RPMI8226 (cell line): ENCODE measurements around the gene CAPN8.
A peak's percentile ranks its signal among the peaks of the same experiment; 100 is the strongest.

Source experiments
- DNase-seq: peaks from one replicate; pipeline ENCODE4 v3.0.0-alpha.2; 2015

CAPN8 gene

GRCh38 chr1:223665592-223666312 is at the start of gene CAPN8:
CAPN8 (minus strand) TSS chr1:223665701; CDS start chr1:223665646, 55 bp downstream.
- DNase-seq: no peak

GRCh38 chr1:223714849-223715603 is 49.5 kb upstream of the CAPN8 start:
- no peak for DNase-seq

- no peak for DNase-seq
Measured at GRCh38 chr1:223714421-223714724, 48.9 kb upstream of the CAPN8 start.

GRCh38 chr1:223713546-223714420 is 48.3 kb upstream of the CAPN8 start:
- DNase-seq: no peak

GRCh38 chr1:223712850-223713474 is 47.5 kb upstream of the CAPN8 start:
- no peak for DNase-seq

GRCh38 chr1:223712194-223712849 is 46.8 kb upstream of the CAPN8 start, which contains the start of gene CAPN2:
CAPN2 (plus strand) TSS chr1:223712539; CDS start chr1:223712641, 102 bp downstream.
- peak; percentile 74 for DNase-seq

GRCh38 chr1:223711747-223712193 is 46.3 kb upstream of the CAPN8 start:
- no peak for DNase-seq

GRCh38 chr1:223711173-223711572 is 45.7 kb upstream of the CAPN8 start:
- no peak for DNase-seq

GRCh38 chr1:223710179-223711133 is 45.0 kb upstream of the CAPN8 start:
- no peak for DNase-seq

GRCh38 chr1:223709598-223709997 is 44.1 kb upstream of the CAPN8 start:
- DNase-seq: no peak

GRCh38 chr1:223708651-223709268 is 43.3 kb upstream of the CAPN8 start:
- no peak for DNase-seq

GRCh38 chr1:223708001-223708359 is 42.5 kb upstream of the CAPN8 start:
- no peak for DNase-seq

GRCh38 chr1:223707256-223708000 is 41.9 kb upstream of the CAPN8 start:
- DNase-seq: peak; percentile 59

GRCh38 chr1:223706077-223706973 is 40.8 kb upstream of the CAPN8 start:
- DNase-seq: no peak

- no peak for DNase-seq
Measured at GRCh38 chr1:223704921-223705878, 39.7 kb upstream of the CAPN8 start.

GRCh38 chr1:223703668-223704013 is 38.1 kb upstream of the CAPN8 start:
- no peak for DNase-seq
